BE2C (cell line): ENCODE measurements around the gene NPHP4.

ENCODE experiments used
- DNase-seq: peaks from one replicate; pipeline ENCODE4 v3.0.0-alpha.2; 2020
- H3K27me3 ChIP-seq: fragments of 250-450 bp; sonication (Bioruptor Pico); 2 replicates; pipeline ENCODE4 v1.5.1; 2020; ENCODE audit warnings: mild to moderate bottlenecking
- H3K36me3 ChIP-seq: fragments of 250-450 bp; sonication (Bioruptor Pico); 2 replicates; pipeline ENCODE4 v1.5.1; 2020; ENCODE audit warnings: mild to moderate bottlenecking
- H3K4me1 ChIP-seq: fragments of 250-450 bp; sonication (Bioruptor Pico); 2 replicates; pipeline ENCODE4 v1.5.1; 2020
- H3K4me3 ChIP-seq: 2 replicates; pipeline ENCODE4 v1.5.1; 2011; ENCODE audit warnings: low read depth, low read length
- H3K9me3 ChIP-seq: fragments of 250-450 bp; sonication (Bioruptor Pico); 2 replicates; pipeline ENCODE4 v1.5.1; 2020
- CTCF ChIP-seq: IDR thresholded peaks from 2 replicates; pipeline ENCODE4 v1.5.1; 2012; ENCODE audit warnings: mild to moderate bottlenecking, low read depth, low read length

The NPHP4 gene

GRCh38 chr1:5828308-5828935, 163.8 kb downstream of the NPHP4 start:
- Histone ChIP-seq H3K9me3 (no peaks in the 10 kb centered on the region), H3K4me3 (no peak overlapping the region), H3K4me1 (no peaks in the 10 kb centered on the region), H3K27me3 (no peaks in the 10 kb centered on the region), H3K36me3 (no peaks in the 10 kb centered on the region)
- no peak for DNase-seq
- TF ChIP-seq CTCF = no peak

DNA sequence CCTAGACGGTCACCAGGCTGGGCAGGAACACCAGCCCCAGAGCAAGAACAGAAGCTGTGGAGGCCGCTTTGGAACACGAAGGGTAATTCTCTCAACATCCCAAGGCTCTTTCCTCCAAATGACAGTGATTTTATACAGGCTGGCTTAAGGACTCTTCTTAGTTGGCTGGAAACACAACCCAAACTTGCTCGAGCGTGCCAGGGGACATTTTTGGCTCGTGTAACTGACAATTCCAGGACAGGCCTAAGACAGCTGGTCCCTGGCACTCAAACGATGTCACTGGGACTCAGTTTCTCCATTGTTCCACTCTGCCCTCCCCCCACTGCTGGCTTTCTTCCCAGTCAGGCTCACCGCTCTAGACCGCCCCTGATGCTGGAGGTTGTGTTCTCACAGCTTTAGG, 164.7 kb downstream of the NPHP4 start:
- Histone ChIP-seq H3K27me3 (no peaks in the 10 kb centered on the region), H3K4me3 (no peak overlapping the region), H3K4me1 (no peaks in the 10 kb centered on the region), H3K9me3 (no peaks in the 10 kb centered on the region), H3K36me3 (no peaks in the 10 kb centered on the region)
- DNase-seq = no peak
- no peak for TF ChIP-seq CTCF

DNA sequence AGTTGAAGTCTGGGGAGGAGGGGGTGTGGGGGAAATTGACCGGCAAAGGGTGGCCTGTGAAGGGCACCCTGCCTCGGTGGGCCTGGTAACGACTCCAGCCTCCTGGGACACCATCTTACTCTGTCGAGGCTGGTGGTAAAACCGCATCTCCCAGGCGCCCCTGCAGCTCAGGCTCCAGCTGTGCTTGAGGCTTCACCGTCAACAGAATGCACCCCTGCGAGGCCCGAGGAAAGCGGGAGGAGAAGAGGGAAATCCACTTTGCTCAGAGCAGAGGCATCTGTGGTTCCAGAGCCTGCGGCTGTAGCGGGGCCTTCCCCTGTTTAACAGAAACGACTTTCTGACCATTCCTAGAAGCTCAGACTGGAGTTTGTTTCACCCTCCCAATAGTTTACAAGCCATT, 165.6 kb downstream of the NPHP4 start:
- no peak for DNase-seq
- no peaks in the 10 kb centered on the region for H3K9me3 ChIP-seq
- no peaks in the 10 kb centered on the region for H3K36me3 ChIP-seq
- no peaks in the 10 kb centered on the region for H3K27me3 ChIP-seq
- TF ChIP-seq CTCF = no peak
- H3K4me3 ChIP-seq = no peak overlapping the region
- H3K4me1 ChIP-seq = no peaks in the 10 kb centered on the region

- Histone ChIP-seq H3K9me3 (no peaks in the 10 kb centered on the region), H3K36me3 (no peaks in the 10 kb centered on the region), H3K4me3 (no peak overlapping the region), H3K27me3 (no peaks in the 10 kb centered on the region), H3K4me1 (no peaks in the 10 kb centered on the region)
- no peak for DNase-seq
- TF ChIP-seq CTCF = no peak
These were observed 169.5 kb downstream of the NPHP4 start for GRCh38 chr1:5822726-5823125.

DNA sequence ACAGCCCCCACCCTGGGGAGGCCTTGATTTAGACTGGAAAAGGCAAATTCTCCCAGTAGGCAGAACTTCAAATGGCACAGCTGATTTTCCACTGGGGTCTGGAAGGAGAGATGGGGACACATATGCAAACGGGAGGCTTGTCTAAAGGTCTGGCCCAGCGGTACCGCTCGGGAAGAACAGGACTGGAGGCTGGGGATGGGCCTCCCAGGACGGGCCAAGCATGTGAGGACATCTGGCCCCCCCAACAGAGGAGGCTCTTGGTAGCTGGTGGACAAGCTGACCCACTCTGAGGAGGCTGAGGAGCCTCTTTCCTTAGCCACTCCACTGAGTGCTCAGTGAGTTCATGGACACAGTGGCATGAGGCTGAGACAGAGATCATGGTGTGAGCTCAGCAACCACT, 170.0 kb downstream of the NPHP4 start:
- no peak for DNase-seq
- no peak for TF ChIP-seq CTCF
- no peaks in the 10 kb centered on the region for H3K36me3 ChIP-seq

GRCh38 chr1:5821540-5822176, 170.6 kb downstream of the NPHP4 start:
- H3K9me3 ChIP-seq = no peaks in the 10 kb centered on the region
- no peak for TF ChIP-seq CTCF
- no peaks in the 10 kb centered on the region for H3K36me3 ChIP-seq
- no peak overlapping the region for H3K4me3 ChIP-seq
- no peak for DNase-seq
- H3K27me3 ChIP-seq = no peaks in the 10 kb centered on the region
- no peaks in the 10 kb centered on the region for H3K4me1 ChIP-seq

More for the DNA sequence above, 170.0 kb downstream of the NPHP4 start:
- Histone ChIP-seq H3K4me3 (no peak overlapping the region), H3K9me3 (no peaks in the 10 kb centered on the region), H3K4me1 (no peaks in the 10 kb centered on the region), H3K27me3 (no peaks in the 10 kb centered on the region)
